ENCODE measurements around the gene SPATA20. TPM values are rescaled to one million over a fixed set of nuclear protein-coding genes. Genes with fewer than 3 reads are reported as not detected.
A peak's percentile ranks its signal among the peaks of the same experiment; 100 is the strongest.

SPATA20 gene
- 15.6 and 17.0 TPM in 2 replicates for total RNA-seq (2012; rRNA removed)
- 31.9 and 35.0 TPM in 2 replicates for polyA plus RNA-seq (2012; rRNA removed)
- 22.4 and 29.6 TPM in 2 replicates for polyA plus RNA-seq (2012; cell fraction: cytosol; rRNA removed)
- 207 and 453 TPM in 2 replicates for polyA plus RNA-seq (2012; cell fraction: nucleus; rRNA removed; ENCODE audit: low replicate concordance)
- percentile 47 among the genes with signal in this experiment for Bru-seq, nascent RNA
- BruChase-seq, experiment 1, labeled RNA remaining after a 6-hour chase: percentile 59 among the genes with signal in this experiment
- BruChase-seq, experiment 2, labeled RNA remaining after a 2-hour chase: percentile 51 among the genes with signal in this experiment
- long read RNA-seq, transcript SPATA20-201 (17 exons, 2,719 nt): minor isoform, 16 of 82 reads
- long read RNA-seq, transcript SPATA20-202 (16 exons, 2,634 nt): minor isoform, 6 of 82 reads
- long read RNA-seq, transcript SPATA20-205 (17 exons, 2,734 nt): major isoform, 31 of 82 reads
- long read RNA-seq, partial matches to known transcripts: 20 of 82 reads
- long read RNA-seq, other reads (novel, unspliced or antisense): 9 of 82 reads

- in situ Hi-C loops (cut with MboI; ENCODE audit: low sequenced_read_pairs): loop anchor here (5.0 to 10.0 kb wide), 4 partner anchors 80 to 408 kb away; no protein-coding TSS in a partner anchor
- Histone ChIP-seq H3K4me1 (ENCODE audit: control insufficient read depth, insufficient read depth, low read length) (peaks cover 13% of the 10 kb centered on the region), H3K9me3 (ENCODE audit: control insufficient read depth, insufficient read depth, low read length) (no peaks in the 10 kb centered on the region), H4K8ac (ENCODE audit: low read depth in 2 of 2, low read length in 2 of 2) (peak within 1 kb of the TSS; percentile 88 to 97), H4K5ac (ENCODE audit: low read depth, low read length) (peak within 1 kb of the TSS; percentile 79), H3K56ac (ENCODE audit: extremely low read depth, insufficient read depth, low read length) (peak within 1 kb of the TSS; percentile 74), H3K27ac (ENCODE audit: insufficient read depth, low read length) (peak within 1 kb of the TSS; percentile 65), H3K79me1 (ENCODE audit: low read depth in 1 of 2, low read length in 2 of 2) (peaks cover 0 to 18% of the 10 kb centered on the region in 2 experiments; a peak in 2 of 4 replicates), H4K20me1 (ENCODE audit: insufficient read depth, low read length) (0 out of 2 replicates have a peak, but pooled peaks cover 8% of the 10 kb centered on the region), H3K9ac (ENCODE audit: low read depth, low read length) (peak within 1 kb of the TSS; percentile 91), H2BK5ac (ENCODE audit: low read depth, low read length, poor library complexity, severe bottlenecking) (peak within 1 kb of the TSS; percentile 81), H2BK15ac (ENCODE audit: low read depth, low read length) (0 out of 3 replicates have a peak within 1 kb of the TSS, but pooled peaks have one; percentile 45), H2BK120ac (ENCODE audit: low read depth, low read length) (peak within 1 kb of the TSS; percentile 84), H3K14ac (replicated peaks; ENCODE audit: low read depth, low read length) (peak within 1 kb of the TSS; percentile 99), H3K23ac (ENCODE audit: low read depth, low read length) (peak within 1 kb of the TSS; percentile 96), H3K18ac (ENCODE audit: low read depth, low read length) (peak within 1 kb of the TSS; percentile 63), H2AK5ac (ENCODE audit: low read depth, low read length) (peak within 1 kb of the TSS; percentile 99), H3K4ac (ENCODE audit: low read depth, low read length) (peak within 1 kb of the TSS; percentile 100), H3K9me1 (ENCODE audit: insufficient read depth, low read length) (peaks cover 9% of the 10 kb centered on the region), H4K91ac (ENCODE audit: insufficient read depth, low read depth, low read length) (peak within 1 kb of the TSS; percentile 96), H3K36me3 (ENCODE audit: control insufficient read depth, insufficient read depth, low read length) (peaks cover 15% of the 10 kb centered on the region; the same call in 1 of the 2 replicates), H2BK20ac (ENCODE audit: low read depth, low read length) (peak within 1 kb of the TSS; percentile 86; the same call in 1 of the 2 replicates), H2AK9ac (replicated peaks; ENCODE audit: low read depth, low read length, poor library complexity) (peak within 1 kb of the TSS; percentile 100), H3K4me2 (ENCODE audit: low read depth, low read length) (peak within 1 kb of the TSS; percentile 92), H3K27me3 (ENCODE audit: control insufficient read depth, insufficient read depth, low read length) (no peaks in the 10 kb centered on the region), H2AFZ (replicated peaks; ENCODE audit: low read length, poor library complexity) (peak within 1 kb of the TSS; percentile 92), H3K4me3 (ENCODE audit: insufficient read depth, low read depth, low read length) (peak within 1 kb of the TSS; percentile 70)
- DNase-seq (peak; percentile 84), ATAC-seq (ENCODE audit: low read depth) (peak; percentile 87)
- 7% methylated on average over 27 of the region's 42 CpGs; no CpG with 5 or more reads in 1 of the 2 experiments for WGBS, 2 experiments (ENCODE audit: extremely low coverage in 2 of 2, insufficient read length in 1 of 2)
- ChIA-PET POLR2A (ENCODE audit: unreplicated experiment) (no interaction called here), CTCF (interaction anchor here (1.0 kb wide), 2 partner anchors 79 to 148 kb away, joined by 3 to 4 read pairs; no protein-coding TSS in a partner anchor)
- intact Hi-C loops (cut with micrococcal nuclease): loop anchor here (1.0 to 10.0 kb wide), 5 partner anchors 65 to 408 kb away; no protein-coding TSS in a partner anchor
- dilution Hi-C loops (cut with HindIII; ENCODE audit: low sequenced_read_pairs, unreplicated experiment): no loop called here
- BruUV-seq (replicated peaks): no TSS peak
- TF ChIP-seq CHD1 (IDR thresholded peaks at IDR 0.05; ENCODE audit: low read depth, low read length): no peak
- TF ChIP-seq RAD21 (IDR thresholded peaks at IDR 0.05; ENCODE audit: low read length): peak; percentile 99
- peak; percentile 99 for TF ChIP-seq CTCF (conservative IDR thresholded peaks at IDR 0.05; ENCODE audit: low read depth, low read length)
- TF ChIP-seq POLR2A (IDR thresholded peaks at IDR 0.05; ENCODE audit: low read depth, low read length): peak; percentile 68
- TF ChIP-seq ELK1 (IDR thresholded peaks at IDR 0.05; ENCODE audit: borderline replicate concordance, low read depth, low read length): no peak
- no peak for TF ChIP-seq RCOR1 (IDR thresholded peaks at IDR 0.05; ENCODE audit: insufficient replicate concordance, low read length)
- no peak for TF ChIP-seq FOS (IDR thresholded peaks at IDR 0.05; ENCODE audit: low read depth, low read length)
- TF ChIP-seq RFX5 (IDR thresholded peaks at IDR 0.05; ENCODE audit: low read depth, low read length): no peak
- peak; percentile 55; the same call in 1 of the 2 replicates for TF ChIP-seq MAZ (IDR thresholded peaks at IDR 0.05; ENCODE audit: borderline replicate concordance, low read depth, low read length)
- peak; percentile 90 for TF ChIP-seq MXI1 (IDR thresholded peaks at IDR 0.05; ENCODE audit: borderline replicate concordance, low read depth, low read length)
- no peak for TF ChIP-seq USF2 (IDR thresholded peaks at IDR 0.05; ENCODE audit: low read depth, low read length)
These were observed at the start of gene SPATA20 for GRCh38 chr17:50547035-50547735. Gene SPATA20 (plus strand): TSS chr17:50547174. CDS start chr17:50547209, 35 bp downstream.
